Measurements from ENCODE around the gene THUMPD2.

THUMPD2 gene

DNA sequence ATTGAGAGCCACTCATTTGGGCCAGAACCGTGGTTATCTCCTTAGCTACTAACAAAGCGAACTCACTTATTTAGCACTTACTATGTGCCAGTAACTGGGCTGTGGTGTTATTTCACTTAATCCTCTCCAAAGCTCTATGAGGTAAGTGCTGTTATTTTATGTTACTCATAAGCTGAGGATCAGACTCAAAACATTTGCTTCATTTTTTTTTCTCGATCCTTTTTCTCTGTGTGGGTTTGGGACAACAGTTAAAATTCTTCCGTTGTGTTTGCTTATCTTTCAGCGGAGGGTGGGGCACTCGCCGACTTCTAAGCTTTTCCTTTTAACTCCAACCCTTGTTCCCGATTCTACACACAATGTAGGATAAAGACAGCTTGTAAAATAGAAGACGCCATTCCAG lies 60.6 kb downstream of the THUMPD2 start:
- CTCF ChIA-PET: interaction anchor here (1.2 to 1.3 kb wide), 2 partner anchors 11 to 22 kb away, joined by 3 read pairs; no protein-coding TSS in a partner anchor
- POLR2A ChIA-PET: no interaction called here
- no peak for DNase-seq (ENCODE audit: low read depth, low spot score)
- TF ChIP-seq, protein P1, sequence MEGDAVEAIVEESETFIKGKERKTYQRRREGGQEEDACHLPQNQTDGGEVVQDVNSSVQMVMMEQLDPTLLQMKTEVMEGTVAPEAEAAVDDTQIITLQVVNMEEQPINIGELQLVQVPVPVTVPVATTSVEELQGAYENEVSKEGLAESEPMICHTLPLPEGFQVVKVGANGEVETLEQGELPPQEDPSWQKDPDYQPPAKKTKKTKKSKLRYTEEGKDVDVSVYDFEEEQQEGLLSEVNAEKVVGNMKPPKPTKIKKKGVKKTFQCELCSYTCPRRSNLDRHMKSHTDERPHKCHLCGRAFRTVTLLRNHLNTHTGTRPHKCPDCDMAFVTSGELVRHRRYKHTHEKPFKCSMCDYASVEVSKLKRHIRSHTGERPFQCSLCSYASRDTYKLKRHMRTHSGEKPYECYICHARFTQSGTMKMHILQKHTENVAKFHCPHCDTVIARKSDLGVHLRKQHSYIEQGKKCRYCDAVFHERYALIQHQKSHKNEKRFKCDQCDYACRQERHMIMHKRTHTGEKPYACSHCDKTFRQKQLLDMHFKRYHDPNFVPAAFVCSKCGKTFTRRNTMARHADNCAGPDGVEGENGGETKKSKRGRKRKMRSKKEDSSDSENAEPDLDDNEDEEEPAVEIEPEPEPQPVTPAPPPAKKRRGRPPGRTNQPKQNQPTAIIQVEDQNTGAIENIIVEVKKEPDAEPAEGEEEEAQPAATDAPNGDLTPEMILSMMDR (IDR thresholded peaks at IDR 0.05; ENCODE audit: insufficient read depth, low read length, missing control alignments): no peak
- no peak overlapping the region for H3K4me3 ChIP-seq (ENCODE audit: low read depth, low read length)

DNA sequence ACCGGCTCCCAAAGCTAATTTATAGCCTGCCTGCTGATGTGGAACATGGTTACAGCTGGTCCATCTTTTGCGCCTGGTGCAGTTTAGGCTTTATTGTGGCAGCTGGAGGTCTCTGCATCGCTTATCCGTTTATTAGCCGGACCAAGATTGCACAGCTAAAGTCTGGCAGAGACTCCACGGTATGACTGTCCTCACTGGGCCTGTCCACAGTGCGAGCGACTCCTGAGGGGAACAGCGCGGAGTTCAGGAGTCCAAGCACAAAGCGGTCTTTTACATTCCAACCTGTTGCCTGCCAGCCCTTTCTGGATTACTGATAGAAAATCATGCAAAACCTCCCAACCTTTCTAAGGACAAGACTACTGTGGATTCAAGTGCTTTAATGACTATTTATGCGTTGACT lies 62.0 kb downstream of the THUMPD2 start:
- ChIA-PET POLR2A (no interaction called here), CTCF (no interaction called here)
- H3K4me3 ChIP-seq (ENCODE audit: low read depth, low read length): no peak overlapping the region
- TF ChIP-seq, protein P1 (IDR thresholded peaks at IDR 0.05; ENCODE audit: insufficient read depth, low read length, missing control alignments): no peak
- DNase-seq (ENCODE audit: low read depth, low spot score): no peak

DNA sequence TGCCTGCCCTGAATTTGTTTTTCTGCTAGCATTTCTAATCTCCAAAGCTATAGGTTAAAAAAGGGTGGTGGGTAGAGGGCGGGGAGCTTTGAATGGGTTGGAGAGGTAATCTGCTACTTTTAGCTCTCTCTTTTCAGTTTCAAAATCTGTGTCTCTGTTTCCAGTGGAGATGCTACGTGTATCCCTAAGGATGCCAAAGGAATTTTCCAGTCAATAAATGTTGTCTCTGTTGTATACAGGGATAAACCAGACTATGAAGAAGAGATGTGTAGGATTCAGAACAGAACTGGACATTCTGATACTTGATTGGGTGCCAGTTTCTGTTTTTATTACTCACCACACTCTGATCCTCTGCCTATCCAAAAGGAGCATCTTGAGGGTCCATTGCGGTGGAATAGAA lies 63.2 kb downstream of the THUMPD2 start:
- H3K4me3 ChIP-seq (ENCODE audit: low read depth, low read length): no peak overlapping the region
- ChIA-PET POLR2A (no interaction called here), CTCF (interaction anchor here (1.5 kb wide), 1 partner anchor 11 kb away, joined by 5 read pairs; no protein-coding TSS in a partner anchor)
- DNase-seq (ENCODE audit: low read depth, low spot score): no peak
- TF ChIP-seq, protein P1 (IDR thresholded peaks at IDR 0.05; ENCODE audit: insufficient read depth, low read length, missing control alignments): no peak

DNA sequence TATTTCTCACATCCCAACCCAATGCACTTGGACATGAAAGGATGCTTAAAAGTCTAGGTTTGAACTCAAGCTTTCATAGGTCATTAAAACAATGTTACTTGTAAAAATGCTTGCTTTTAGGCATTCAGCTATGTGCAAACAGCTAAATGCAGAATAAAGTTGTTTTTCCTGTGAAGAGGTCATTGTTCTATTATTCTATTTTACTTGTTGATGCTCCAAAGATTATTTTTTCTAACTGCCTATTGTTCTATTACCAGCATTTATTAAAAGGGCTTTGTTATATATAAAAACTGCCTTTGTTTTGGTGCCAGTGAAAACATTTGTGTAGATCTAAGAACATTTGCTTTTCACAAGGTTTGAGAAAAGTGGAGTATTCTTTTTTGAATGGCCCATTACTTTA lies 64.0 kb downstream of the THUMPD2 start:
- TF ChIP-seq, protein P1 (IDR thresholded peaks at IDR 0.05; ENCODE audit: insufficient read depth, low read length, missing control alignments): no peak

DNA sequence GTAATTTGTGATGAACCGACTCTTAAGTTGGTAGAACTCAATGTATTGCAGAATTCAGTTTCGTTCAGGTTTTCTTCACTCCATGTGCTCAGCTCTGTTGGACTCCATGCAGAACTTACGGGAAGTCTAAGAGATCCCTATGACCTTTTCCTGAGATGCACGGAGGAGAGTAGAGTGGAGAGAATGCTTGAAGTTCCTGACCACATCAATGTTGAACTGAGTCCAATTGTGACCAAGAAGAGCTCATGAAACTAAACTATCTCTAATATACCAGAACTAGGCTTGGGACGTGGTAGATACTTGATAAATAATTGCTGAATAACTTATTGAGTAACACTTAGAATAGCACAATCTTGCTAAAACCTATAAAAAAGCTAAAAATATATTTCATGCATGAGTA lies 66.1 kb downstream of the THUMPD2 start:
- ChIA-PET POLR2A (no interaction called here), CTCF (interaction anchor here (2.2 to 5.7 kb wide), 3 partner anchors 16 to 119 kb away, joined by 9 to 27 read pairs (median 18); no protein-coding TSS in a partner anchor)
- no peak overlapping the region for H3K4me3 ChIP-seq (ENCODE audit: low read depth, low read length)
- TF ChIP-seq, protein P1 (IDR thresholded peaks at IDR 0.05; ENCODE audit: insufficient read depth, low read length, missing control alignments): no peak
- no peak for DNase-seq (ENCODE audit: low read depth, low spot score)

More for the DNA sequence above, 64.0 kb downstream of the THUMPD2 start:
- ChIA-PET POLR2A (no interaction called here), CTCF (interaction anchor here (1.3 to 5.7 kb wide), 5 partner anchors 10 to 21 kb away, joined by 3 to 27 read pairs (median 5); no protein-coding TSS in a partner anchor)
- DNase-seq (ENCODE audit: low read depth, low spot score): no peak
- no peak overlapping the region for H3K4me3 ChIP-seq (ENCODE audit: low read depth, low read length)

DNA sequence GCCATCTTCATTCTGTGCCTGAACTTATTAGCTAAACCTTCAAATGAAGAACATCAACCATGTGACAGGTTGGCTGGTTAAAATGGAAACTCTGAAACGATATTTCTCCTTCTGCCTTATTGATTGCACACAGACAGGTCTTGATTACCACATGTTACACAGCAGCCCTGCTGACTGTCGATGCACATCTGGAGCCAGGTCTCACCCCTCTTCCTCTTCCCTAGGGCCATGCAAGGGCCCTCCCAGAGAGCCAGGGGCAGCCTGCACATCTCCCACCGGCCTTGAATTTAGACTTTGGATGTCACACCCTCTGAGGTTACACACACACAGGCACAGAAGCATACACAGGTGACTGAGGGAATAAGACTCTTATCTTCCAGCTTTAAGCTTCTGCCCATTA lies 68.3 kb downstream of the THUMPD2 start:
- POLR2A ChIA-PET: no interaction called here
- no peak for DNase-seq (ENCODE audit: low read depth, low spot score)
- TF ChIP-seq, protein P1 (IDR thresholded peaks at IDR 0.05; ENCODE audit: insufficient read depth, low read length, missing control alignments): no peak
- H3K4me3 ChIP-seq (ENCODE audit: low read depth, low read length): no peak overlapping the region
- CTCF ChIA-PET: interaction anchor here (1.2 to 5.7 kb wide), 2 partner anchors 16 to 19 kb away, joined by 3 to 27 read pairs; no protein-coding TSS in a partner anchor
